H9 (cell line): ENCODE results near the gene RPL26. TPM values are rescaled to one million over a fixed set of nuclear protein-coding genes. Genes with fewer than 3 reads are reported as not detected.

Source experiments
- DNase-seq: peaks from one replicate; pipeline ENCODE4 v3.0.0-alpha.2; 2017
- H2AFZ ChIP-seq: one replicate; pipeline ENCODE4 v1.6.1; 2013; ENCODE audit warnings: mild to moderate bottlenecking, low read length, control low read depth, moderate library complexity
- H2AK5ac ChIP-seq: 2 replicates; pipeline ENCODE4 v1.6.1; 2013; ENCODE audit warnings: low read length, control low read depth, mixed read lengths; ENCODE audit not compliant: insufficient read length
- H2BK120ac ChIP-seq: one replicate; pipeline ENCODE4 v1.6.1; 2013; ENCODE audit warnings: low read depth, mild to moderate bottlenecking, low read length, control low read depth, inconsistent platforms; ENCODE audit not compliant: poor library complexity, severe bottlenecking
- H2BK12ac ChIP-seq: 2 replicates; pipeline ENCODE4 v1.6.1; 2013; ENCODE audit warnings: low read length, control low read depth, mixed read lengths, low read depth; ENCODE audit not compliant: insufficient read length
- H2BK15ac ChIP-seq: 2 replicates; pipeline ENCODE4 v1.6.1; 2013; ENCODE audit warnings: low read depth, low read length, control low read depth
- H2BK20ac ChIP-seq: one replicate; pipeline ENCODE4 v1.6.1; 2013; ENCODE audit warnings: low read depth, mild to moderate bottlenecking, low read length, control low read depth, inconsistent platforms; ENCODE audit not compliant: poor library complexity, severe bottlenecking
- H2BK5ac ChIP-seq: 2 replicates; pipeline ENCODE4 v1.6.1; 2013; ENCODE audit warnings: low read length, control low read depth, mixed read lengths; ENCODE audit not compliant: insufficient read length
- H3K14ac ChIP-seq: 2 replicates; pipeline ENCODE4 v1.6.1; 2013; ENCODE audit warnings: low read length, control low read depth; ENCODE audit not compliant: insufficient read depth
- H3K18ac ChIP-seq: 2 replicates; pipeline ENCODE4 v1.6.1; 2013; ENCODE audit warnings: low read depth, mild to moderate bottlenecking, mixed read lengths, low read length, control low read depth; ENCODE audit not compliant: insufficient read length
- H3K23ac ChIP-seq: 2 replicates; pipeline ENCODE4 v1.6.1; 2013; ENCODE audit warnings: low read length, control low read depth, mixed read lengths, low read depth; ENCODE audit not compliant: insufficient read length
- H3K23me2 ChIP-seq: 2 replicates; pipeline ENCODE4 v1.6.1; 2013; ENCODE audit warnings: low read depth, mild to moderate bottlenecking, mixed read lengths, low read length, control low read depth; ENCODE audit not compliant: insufficient read length, poor library complexity, severe bottlenecking
- H3K27ac ChIP-seq: 2 replicates; pipeline ENCODE4 v1.5.1; 2013; ENCODE audit warnings: low read length, control low read depth, mixed read lengths, low read depth; ENCODE audit not compliant: insufficient read length
- H3K27me3 ChIP-seq: 2 replicates; pipeline ENCODE4 v1.6.1; 2013; ENCODE audit warnings: low read length, control low read depth, inconsistent platforms; ENCODE audit not compliant: insufficient read depth
- H3K4ac ChIP-seq: 2 replicates; pipeline ENCODE4 v1.6.1; 2013; ENCODE audit warnings: low read depth, mild to moderate bottlenecking, control low read depth, inconsistent platforms, low read length, moderate library complexity
- H3K4me1 ChIP-seq: 2 replicates; pipeline ENCODE4 v1.6.1; 2013; ENCODE audit warnings: low read length, control low read depth, inconsistent platforms; ENCODE audit not compliant: insufficient read depth
- H3K4me2 ChIP-seq: 2 replicates; pipeline ENCODE4 v1.6.1; 2013; ENCODE audit warnings: low read length, control low read depth, mixed read lengths; ENCODE audit not compliant: insufficient read length, insufficient read depth
- H3K56ac ChIP-seq: 2 replicates; pipeline ENCODE4 v1.6.1; 2013; ENCODE audit warnings: low read depth, mild to moderate bottlenecking, mixed read lengths, low read length, control low read depth; ENCODE audit not compliant: insufficient read length
- H3K79me1 ChIP-seq: 2 replicates; pipeline ENCODE4 v1.6.1; 2013; ENCODE audit warnings: low read depth, mild to moderate bottlenecking, moderate library complexity, low read length, control low read depth, inconsistent platforms; ENCODE audit not compliant: insufficient read depth, poor library complexity, severe bottlenecking
- H3K79me2 ChIP-seq: 2 replicates; pipeline ENCODE4 v1.6.1; 2013; ENCODE audit warnings: low read length, control low read depth, inconsistent platforms; ENCODE audit not compliant: insufficient read depth
- H3K9ac ChIP-seq: 2 replicates; pipeline ENCODE4 v1.6.1; 2013; ENCODE audit warnings: low read length, control low read depth, mixed read lengths; ENCODE audit not compliant: insufficient read length; ENCODE audit errors: extremely low read depth
- H3K9me3 ChIP-seq: one replicate; pipeline ENCODE4 v1.6.1; 2013; ENCODE audit warnings: low read depth, low read length, inconsistent platforms; ENCODE audit not compliant: control insufficient read depth
- H3T11ph ChIP-seq: one replicate; pipeline ENCODE4 v1.6.1; 2013; ENCODE audit warnings: mild to moderate bottlenecking, low read length, control low read depth, inconsistent platforms
- H4K20me1 ChIP-seq: one replicate; pipeline ENCODE4 v1.6.1; 2013; ENCODE audit not compliant: control insufficient read depth, insufficient read length, insufficient read depth
- H4K5ac ChIP-seq: 2 replicates; pipeline ENCODE4 v1.6.1; 2013; ENCODE audit warnings: low read depth, mild to moderate bottlenecking, mixed read lengths, low read length, control low read depth; ENCODE audit not compliant: insufficient read length
- H4K8ac ChIP-seq: replicated peaks from 2 replicates; pipeline ENCODE4 v1.6.1; 2013; ENCODE audit warnings: low read length, control low read depth, mixed read lengths, low read depth; ENCODE audit not compliant: insufficient read length
- H4K91ac ChIP-seq: 2 replicates; pipeline ENCODE4 v1.6.1; 2013; ENCODE audit warnings: low read depth, mild to moderate bottlenecking, moderate library complexity, mixed read lengths, low read length, control low read depth; ENCODE audit not compliant: insufficient read length
- H3K27ac Mint-ChIP-seq, 3 experiments: 2 replicates in 2 of 3; 3 replicates in 1 of 3; pipeline ENCODE4 v1.8.0; 2020 to 2021; ENCODE audit warnings: mixed read lengths in 3 of 3, mild to moderate bottlenecking in 1 of 3, moderate library complexity in 1 of 3
- H3K27me3 Mint-ChIP-seq: 2 replicates; pipeline ENCODE4 v1.8.0; 2021; ENCODE audit warnings: low read depth, mild to moderate bottlenecking, moderate library complexity, mixed read lengths
- H3K36me3 Mint-ChIP-seq, 3 experiments: 2 replicates in 2 of 3; 3 replicates in 1 of 3; pipeline ENCODE4 v1.8.0; 2020 to 2021; ENCODE audit warnings: low read depth in 3 of 3, mixed read lengths in 3 of 3; ENCODE audit not compliant: insufficient read depth in 1 of 3
- H3K4me1 Mint-ChIP-seq, 2 experiments: 2 replicates each; pipeline ENCODE4 v1.8.0; 2020; ENCODE audit warnings: mixed read lengths in 2 of 2
- H3K4me3 Mint-ChIP-seq, 2 experiments: 2 replicates in 1 of 2; 3 replicates in 1 of 2; pipeline ENCODE4 v1.8.0; 2020 to 2021; ENCODE audit warnings: mild to moderate bottlenecking in 2 of 2, mixed read lengths in 2 of 2, moderate library complexity in 1 of 2
- H3K9me3 Mint-ChIP-seq, 2 experiments: 2 replicates in 1 of 2; 3 replicates in 1 of 2; pipeline ENCODE4 v1.8.0; 2020; ENCODE audit warnings: mild to moderate bottlenecking in 2 of 2, mixed read lengths in 2 of 2, moderate library complexity in 1 of 2
- CTCF ChIP-seq: fragments of 200-600 bp; sonication (generic); conservative IDR thresholded peaks from 3 replicates; pipeline ENCODE4 v1.8.0; 2021; ENCODE audit warnings: antibody characterized with exemption, mild to moderate bottlenecking
- WGBS: extraction: QIAGEN DNeasy Blood & Tissue Kit; methylation state at CpG from one replicate; pipeline ENCODE4 v1.1.7; 2013; ENCODE audit warnings: missing lambda C conversion rate, low lambda C conversion rate, mixed read lengths; ENCODE audit not compliant: insufficient read length; ENCODE audit errors: extremely low coverage; 5-methylcytosine and 5-hydroxymethylcytosine counted together
- total RNA-seq: library from RNA; stranded (reverse); gene quantifications from 2 replicates; pipeline ENCODE4 v1.2.1, GENCODE V29; 2021

The RPL26 gene
- total RNA-seq, 1 experiment from 2014 or later: 2,434 TPM

- no peak overlapping the region for H3K27ac Mint-ChIP-seq
- H2AFZ ChIP-seq: no peak overlapping the region
Measured at GRCh38 chr17:8417806-8418205, 34.8 kb upstream of the RPL26 start.

More at GRCh38 chr17:8417806-8418205, 34.8 kb upstream of the RPL26 start:
- Histone ChIP-seq H4K8ac (no peak overlapping the region), H3K4ac (no peak overlapping the region), H4K5ac (no peak overlapping the region), H2BK12ac (no peak overlapping the region), H3K27ac (no peak overlapping the region), H2BK120ac (no peak overlapping the region), H3K27me3 (no peaks in the 10 kb centered on the region), H3K23ac (no peak overlapping the region), H2BK20ac (no peak overlapping the region), H3K79me2 (no peaks in the 10 kb centered on the region), H3K79me1 (no peaks in the 10 kb centered on the region), H3K18ac (no peak overlapping the region), H2BK5ac (no peak overlapping the region), H3K56ac (no peak overlapping the region), H3K4me1 (no peaks in the 10 kb centered on the region), H2BK15ac (no peak overlapping the region), H3K9me3 (no peaks in the 10 kb centered on the region), H4K20me1 (no peaks in the 10 kb centered on the region), H3K9ac (no peak overlapping the region), H2AK5ac (no peak overlapping the region), H3K23me2 (no peaks in the 10 kb centered on the region), H3T11ph (no peak overlapping the region), H3K14ac (no peak overlapping the region), H3K4me2 (no peak overlapping the region), H4K91ac (no peak overlapping the region)
- Mint-ChIP-seq H3K36me3 (no peaks in the 10 kb centered on the region), H3K27me3 (peaks cover 15% of the 10 kb centered on the region), H3K4me3 (no peak overlapping the region), H3K4me1 (no peaks in the 10 kb centered on the region), H3K9me3 (no peaks in the 10 kb centered on the region)
- TF ChIP-seq CTCF: no peak
- DNase-seq: no peak
- WGBS: no CpG with 5 or more reads among the region's 4 CpGs
